NCI-H187 (cell line): ENCODE measurements around the gene CSNK1G1.
"Not testable (repeated sequence)": the region's sequence is repeated elsewhere in the genome, so short reads cannot be mapped to it uniquely, and the experiment has no call there.

ENCODE experiments used
- DNase-seq, 2 experiments: peaks; one replicate each; lab custom pipeline; 2025; lab: John Stamatoyannopoulos, UW

Gene CSNK1G1

GRCh38 chr15:64349375-64349774 is 6.6 kb downstream of the CSNK1G1 start:
- no peak for DNase-seq

GRCh38 chr15:64348455-64348854 is 7.5 kb downstream of the CSNK1G1 start:
- DNase-seq: no peak

- not testable (repeated sequence) for DNase-seq
Observed at GRCh38 chr15:64346242-64346641, 9.7 kb downstream of the CSNK1G1 start.

GRCh38 chr15:64344651-64345294 is 11.2 kb downstream of the CSNK1G1 start:
- no peak for DNase-seq

- DNase-seq: no peak
Observed at GRCh38 chr15:64343841-64344240, 12.1 kb downstream of the CSNK1G1 start.

GRCh38 chr15:64343222-64343621 is 12.8 kb downstream of the CSNK1G1 start:
- DNase-seq: no peak

GRCh38 chr15:64341961-64342360 is 14.0 kb downstream of the CSNK1G1 start:
- DNase-seq: no peak

- DNase-seq: no peak
Observed at GRCh38 chr15:64340355-64340754, 15.6 kb downstream of the CSNK1G1 start.

GRCh38 chr15:64337761-64338160 is 18.2 kb downstream of the CSNK1G1 start:
- DNase-seq: no peak

GRCh38 chr15:64333986-64334929 is 21.7 kb downstream of the CSNK1G1 start:
- DNase-seq: no peak

- DNase-seq: no peak
Observed at GRCh38 chr15:64333516-64333915, 22.5 kb downstream of the CSNK1G1 start.

GRCh38 chr15:64331668-64332067 is 24.3 kb downstream of the CSNK1G1 start:
- not testable (repeated sequence) for DNase-seq

GRCh38 chr15:64326975-64327374 is 29.0 kb downstream of the CSNK1G1 start:
- DNase-seq: not testable (repeated sequence)

- DNase-seq: not testable (repeated sequence)
Observed at GRCh38 chr15:64326458-64326857, 29.5 kb downstream of the CSNK1G1 start.

- DNase-seq: no peak
Observed at GRCh38 chr15:64324165-64324877, 31.7 kb downstream of the CSNK1G1 start.

GRCh38 chr15:64315216-64315615 is 40.8 kb downstream of the CSNK1G1 start:
- no peak for DNase-seq

GRCh38 chr15:64314456-64314855 is 41.5 kb downstream of the CSNK1G1 start:
- DNase-seq: no peak

- no peak for DNase-seq
Observed at GRCh38 chr15:64311566-64311965, 44.4 kb downstream of the CSNK1G1 start.

- no peak for DNase-seq
Observed at GRCh38 chr15:64310036-64310435, 45.9 kb downstream of the CSNK1G1 start.

GRCh38 chr15:64305261-64305660 is 50.7 kb downstream of the CSNK1G1 start:
- DNase-seq: no peak

GRCh38 chr15:64289550-64289949 is 66.4 kb downstream of the CSNK1G1 start:
- no peak for DNase-seq

GRCh38 chr15:64288999-64289398 is 67.0 kb downstream of the CSNK1G1 start:
- DNase-seq: no peak

- DNase-seq: no peak
Observed at GRCh38 chr15:64288577-64288976, 67.4 kb downstream of the CSNK1G1 start.
